Liver (tissue), 9 donors: Measurements from ENCODE around the gene MINK1. TPM values are rescaled to one million over a fixed set of nuclear protein-coding genes. Genes with fewer than 3 reads are reported as not detected.
"Not testable (repeated sequence)": the region's sequence is repeated elsewhere in the genome, so short reads cannot be mapped to it uniquely, and the experiment has no call there.

Source experiments
- DNase-seq: peaks from one replicate; pipeline ENCODE4 v3.0.0-alpha.2; 2017; ENCODE audit warnings: low spot score
- H3K27ac ChIP-seq, 2 donors: one replicate each; pipeline ENCODE4 v1.7.0; 2013; ENCODE audit warnings: inconsistent platforms in 2 of 2, low read length in 2 of 2, control low read depth in 1 of 2, low read depth in 1 of 2, mild to moderate bottlenecking in 1 of 2
- H3K27me3 ChIP-seq, 4 donors: one replicate each; pipeline versions ENCODE4 v1.6.1 to v1.7.0; 2013; ENCODE audit warnings: low read length in 3 of 4, inconsistent platforms in 1 of 4, mild to moderate bottlenecking in 1 of 4, moderate library complexity in 1 of 4; ENCODE audit not compliant: control insufficient read depth in 4 of 4, insufficient read depth in 4 of 4
- H3K36me3 ChIP-seq, 4 donors: one replicate each; pipeline versions ENCODE4 v1.6.1 to v1.7.0; 2013; ENCODE audit warnings: low read length in 3 of 4, mild to moderate bottlenecking in 3 of 4, low read depth in 1 of 4, moderate library complexity in 1 of 4; ENCODE audit not compliant: control insufficient read depth in 4 of 4, insufficient read depth in 3 of 4
- H3K4me1 ChIP-seq, 4 donors: one replicate each; pipeline versions ENCODE4 v1.6.1 to v1.7.0; 2013; ENCODE audit warnings: low read length in 3 of 4, mild to moderate bottlenecking in 3 of 4, moderate library complexity in 1 of 4; ENCODE audit not compliant: control insufficient read depth in 4 of 4, insufficient read depth in 4 of 4
- H3K4me3 ChIP-seq, 3 donors: one replicate each; pipeline versions ENCODE4 v1.6.1 to v1.7.0; 2013; ENCODE audit warnings: low read length in 3 of 3, control low read depth in 1 of 3, low read depth in 1 of 3, mild to moderate bottlenecking in 1 of 3
- H3K9ac ChIP-seq, 2 donors: one replicate each; pipeline ENCODE4 v1.7.0; 2013; ENCODE audit warnings: low read length in 2 of 2, mild to moderate bottlenecking in 2 of 2, moderate library complexity in 2 of 2, control low read depth in 1 of 2, low read depth in 1 of 2
- H3K9me3 ChIP-seq, 4 donors: one replicate each; pipeline versions ENCODE4 v1.6.1 to v1.7.0; 2013; ENCODE audit warnings: low read length in 3 of 4; ENCODE audit not compliant: control insufficient read depth in 4 of 4
- EGR1 ChIP-seq, 2 donors: IDR thresholded peaks; 2 replicates each; pipeline ENCODE4 v1.6.1; 2016 to 2018; ENCODE audit warnings: antibody characterized with exemption in 2 of 2, low read depth in 2 of 2
- FOXA1 ChIP-seq: IDR thresholded peaks from 2 replicates; pipeline ENCODE4 v1.6.1; 2016; ENCODE audit warnings: antibody characterized with exemption
- FOXA2 ChIP-seq: IDR thresholded peaks from 2 replicates; pipeline ENCODE4 v1.6.1; 2016; ENCODE audit warnings: antibody characterized with exemption
- GABPA ChIP-seq, 2 donors: IDR thresholded peaks in 1 of 2; conservative IDR thresholded peaks in 1 of 2; 2 replicates each; pipeline ENCODE4 v1.6.1; 2016; ENCODE audit warnings: antibody characterized with exemption in 2 of 2, mild to moderate bottlenecking in 1 of 2, moderate library complexity in 1 of 2
- HNF4A ChIP-seq, 2 donors: conservative IDR thresholded peaks; 2 replicates each; pipeline ENCODE4 v1.6.1; 2016; ENCODE audit warnings: antibody characterized with exemption in 2 of 2, mild to moderate bottlenecking in 2 of 2
- HNF4G ChIP-seq: IDR thresholded peaks from 2 replicates; pipeline ENCODE4 v1.6.1; 2016; ENCODE audit warnings: antibody characterized with exemption
- JUND ChIP-seq, 2 donors: IDR thresholded peaks; 2 replicates each; pipeline ENCODE4 v1.6.1; 2016; ENCODE audit warnings: antibody characterized with exemption in 2 of 2
- NR2F2 ChIP-seq: IDR thresholded peaks from 2 replicates; pipeline ENCODE4 v1.6.1; 2016; ENCODE audit warnings: antibody characterized with exemption
- RAD21 ChIP-seq, 2 donors: IDR thresholded peaks; 2 replicates each; pipeline ENCODE4 v1.6.1; 2016; ENCODE audit warnings: antibody characterized with exemption in 2 of 2, mild to moderate bottlenecking in 2 of 2
- RXRA ChIP-seq, 2 donors: IDR thresholded peaks; 2 replicates each; pipeline ENCODE4 v1.6.1; 2017 to 2018; ENCODE audit warnings: antibody characterized with exemption in 2 of 2, mild to moderate bottlenecking in 1 of 2
- SP1 ChIP-seq: IDR thresholded peaks from 2 replicates; pipeline ENCODE4 v1.6.1; 2018; ENCODE audit warnings: antibody characterized with exemption, mild to moderate bottlenecking
- YY1 ChIP-seq: IDR thresholded peaks from 2 replicates; pipeline ENCODE4 v1.6.1; 2016; ENCODE audit warnings: antibody characterized with exemption, mild to moderate bottlenecking
- WGBS: extraction: QIAGEN DNeasy Blood & Tissue Kit; methylation state at CpG from one replicate; pipeline ENCODE4 v1.1.7; 2013; 5-methylcytosine and 5-hydroxymethylcytosine counted together
- polyA plus RNA-seq, 2 donors: library from polyadenylated mRNA; stranded (reverse) in 1 of 2; unstranded in 1 of 2; fragments of 200-250 nt in 1 of 2; fragments of >200 nt in 1 of 2; fragmentation: Nextera tagmentation in 1 of 2; extraction: Ambion mirVana in 1 of 2; gene quantifications; one replicate each; pipeline versions ENCODE4 v1.2.1 to v1.2.3, GENCODE V29; 2013 to 2015
- total RNA-seq, 2 donors: library from RNA; depleted of rRNA; stranded (reverse); fragments of >200 nt; gene quantifications; one replicate each; pipeline ENCODE4 v1.2.3, GENCODE V29; 2014
- TF ChIP-seq, protein P1 (sequence below): fragments of 150-350 bp; IDR thresholded peaks from 2 replicates; pipeline ENCODE4 v1.5.1; 2017; ENCODE audit warnings: improper control_type of control experiment, low read depth, low read length; ENCODE audit not compliant: missing input control
- TF ChIP-seq, protein P2 (sequence below): IDR thresholded peaks from 2 replicates; pipeline ENCODE4 v1.6.1; 2016; ENCODE audit warnings: antibody characterized with exemption
- TF ChIP-seq, protein P3 (sequence below): IDR thresholded peaks from 2 replicates; pipeline ENCODE4 v1.6.1; 2016; ENCODE audit warnings: antibody characterized with exemption
- TF ChIP-seq, protein P4 (sequence below): IDR thresholded peaks from 2 replicates; pipeline ENCODE4 v1.6.1; 2016; ENCODE audit warnings: antibody characterized with exemption, mild to moderate bottlenecking
- donor health status: healthy.
- donor health status: healthy.
- donor health status: healthy.
- donor health status: healthy.
- donor health status: healthy.

Gene MINK1
- total and polyA plus RNA-seq, 4 donors: 6.9 to 30.6 (median 21.1) TPM

DNA sequence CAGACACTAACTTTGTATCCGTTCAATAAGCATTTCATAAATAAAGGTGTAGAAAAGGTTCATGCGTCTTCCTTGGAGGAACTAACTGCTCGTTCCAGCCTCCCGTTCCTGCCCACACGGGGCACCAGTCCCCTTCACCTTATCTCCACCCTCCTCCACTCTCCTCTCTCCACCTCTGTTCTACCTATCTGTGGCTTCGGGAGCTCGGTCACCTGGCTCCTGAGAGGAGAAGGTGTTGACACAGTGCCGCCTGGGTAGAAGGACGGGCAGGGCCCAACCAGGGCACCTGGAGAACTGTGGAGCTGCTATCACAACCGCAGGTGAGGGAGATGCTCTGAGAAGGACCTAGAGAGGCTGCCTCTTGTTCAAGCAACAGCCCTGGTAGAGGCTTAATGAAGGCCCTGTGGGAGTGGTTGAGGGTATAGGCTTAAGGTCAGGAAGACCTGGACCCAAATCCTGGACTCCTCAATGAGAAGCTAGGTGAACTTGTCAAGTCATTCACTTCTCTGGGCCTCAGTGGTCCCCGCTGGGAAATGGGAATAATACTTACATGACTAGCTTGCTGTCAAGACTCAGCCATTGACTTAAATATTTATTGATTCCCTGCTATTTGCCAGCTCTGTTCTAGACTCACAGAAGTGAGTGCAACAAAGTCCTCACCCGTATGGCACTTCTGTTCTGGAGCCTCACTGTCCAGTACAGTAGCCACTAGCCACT lies 9.6 kb upstream of the MINK1 start:
- 86% methylated on average over 12 of the region's 12 CpGs for WGBS

DNA sequence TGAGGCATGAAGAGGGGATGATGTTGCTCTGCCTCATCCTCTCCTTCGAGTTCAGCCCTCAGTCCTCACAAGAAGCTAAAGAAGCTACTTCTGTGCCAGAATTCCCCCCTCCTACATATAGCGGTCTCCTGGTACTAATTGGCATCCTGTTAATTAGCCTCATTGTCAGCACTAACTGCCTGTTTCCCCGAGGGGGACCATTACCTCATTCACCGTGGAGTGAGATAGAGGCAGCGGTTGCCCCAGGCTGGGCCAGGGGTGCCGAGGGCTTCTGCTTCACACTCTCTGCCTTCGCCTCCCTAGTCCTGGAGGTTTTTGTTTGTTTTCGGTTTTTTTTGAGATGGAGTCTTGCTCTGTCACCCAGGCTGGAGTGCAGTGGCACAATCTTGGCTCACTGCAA lies 5.7 kb upstream of the MINK1 start:
- Histone ChIP-seq H3K9ac (no peak overlapping the region), H3K27me3 (no peaks in the 10 kb centered on the region), H3K27ac (no peak overlapping the region), H3K4me3 (no peak overlapping the region), H3K4me1 (peaks cover 0 to 3% (median under 1%) of the 10 kb centered on the region in 4 donors), H3K36me3 (peaks cover 0 to 10% (median 2%) of the 10 kb centered on the region in 4 donors), H3K9me3 (no peaks in the 10 kb centered on the region)
- WGBS: 90% methylated on average over 8 of the region's 8 CpGs
- DNase-seq: no peak
- TF ChIP-seq, protein P1, sequence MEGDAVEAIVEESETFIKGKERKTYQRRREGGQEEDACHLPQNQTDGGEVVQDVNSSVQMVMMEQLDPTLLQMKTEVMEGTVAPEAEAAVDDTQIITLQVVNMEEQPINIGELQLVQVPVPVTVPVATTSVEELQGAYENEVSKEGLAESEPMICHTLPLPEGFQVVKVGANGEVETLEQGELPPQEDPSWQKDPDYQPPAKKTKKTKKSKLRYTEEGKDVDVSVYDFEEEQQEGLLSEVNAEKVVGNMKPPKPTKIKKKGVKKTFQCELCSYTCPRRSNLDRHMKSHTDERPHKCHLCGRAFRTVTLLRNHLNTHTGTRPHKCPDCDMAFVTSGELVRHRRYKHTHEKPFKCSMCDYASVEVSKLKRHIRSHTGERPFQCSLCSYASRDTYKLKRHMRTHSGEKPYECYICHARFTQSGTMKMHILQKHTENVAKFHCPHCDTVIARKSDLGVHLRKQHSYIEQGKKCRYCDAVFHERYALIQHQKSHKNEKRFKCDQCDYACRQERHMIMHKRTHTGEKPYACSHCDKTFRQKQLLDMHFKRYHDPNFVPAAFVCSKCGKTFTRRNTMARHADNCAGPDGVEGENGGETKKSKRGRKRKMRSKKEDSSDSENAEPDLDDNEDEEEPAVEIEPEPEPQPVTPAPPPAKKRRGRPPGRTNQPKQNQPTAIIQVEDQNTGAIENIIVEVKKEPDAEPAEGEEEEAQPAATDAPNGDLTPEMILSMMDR: no peak
- no peak for TF ChIP-seq EGR1 (IDR thresholded peaks at IDR 0.05; ENCODE audit: low read depth in 2 of 2)
- TF ChIP-seq, protein P2, sequence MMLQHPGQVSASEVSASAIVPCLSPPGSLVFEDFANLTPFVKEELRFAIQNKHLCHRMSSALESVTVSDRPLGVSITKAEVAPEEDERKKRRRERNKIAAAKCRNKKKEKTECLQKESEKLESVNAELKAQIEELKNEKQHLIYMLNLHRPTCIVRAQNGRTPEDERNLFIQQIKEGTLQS: no peak

More for the DNA sequence above, 9.6 kb upstream of the MINK1 start:
- TF ChIP-seq, protein P3, sequence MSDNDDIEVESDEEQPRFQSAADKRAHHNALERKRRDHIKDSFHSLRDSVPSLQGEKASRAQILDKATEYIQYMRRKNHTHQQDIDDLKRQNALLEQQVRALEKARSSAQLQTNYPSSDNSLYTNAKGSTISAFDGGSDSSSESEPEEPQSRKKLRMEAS: no peak
- no peak for TF ChIP-seq NR2F2
- TF ChIP-seq SP1: no peak
- TF ChIP-seq HNF4A (conservative IDR thresholded peaks at IDR 0.05): no peak
- no peak for TF ChIP-seq HNF4G
- TF ChIP-seq JUND (IDR thresholded peaks at IDR 0.05): no peak
- TF ChIP-seq RAD21 (IDR thresholded peaks at IDR 0.05): no peak
- no peak for TF ChIP-seq FOXA1
- TF ChIP-seq YY1: no peak
- TF ChIP-seq RXRA (IDR thresholded peaks at IDR 0.05): no peak
- TF ChIP-seq GABPA (IDR thresholded peaks at IDR 0.05 in 1 of 2, conservative IDR thresholded peaks at IDR 0.05 in 1 of 2): no peak
- no peak for TF ChIP-seq FOXA2
- TF ChIP-seq, protein P4, sequence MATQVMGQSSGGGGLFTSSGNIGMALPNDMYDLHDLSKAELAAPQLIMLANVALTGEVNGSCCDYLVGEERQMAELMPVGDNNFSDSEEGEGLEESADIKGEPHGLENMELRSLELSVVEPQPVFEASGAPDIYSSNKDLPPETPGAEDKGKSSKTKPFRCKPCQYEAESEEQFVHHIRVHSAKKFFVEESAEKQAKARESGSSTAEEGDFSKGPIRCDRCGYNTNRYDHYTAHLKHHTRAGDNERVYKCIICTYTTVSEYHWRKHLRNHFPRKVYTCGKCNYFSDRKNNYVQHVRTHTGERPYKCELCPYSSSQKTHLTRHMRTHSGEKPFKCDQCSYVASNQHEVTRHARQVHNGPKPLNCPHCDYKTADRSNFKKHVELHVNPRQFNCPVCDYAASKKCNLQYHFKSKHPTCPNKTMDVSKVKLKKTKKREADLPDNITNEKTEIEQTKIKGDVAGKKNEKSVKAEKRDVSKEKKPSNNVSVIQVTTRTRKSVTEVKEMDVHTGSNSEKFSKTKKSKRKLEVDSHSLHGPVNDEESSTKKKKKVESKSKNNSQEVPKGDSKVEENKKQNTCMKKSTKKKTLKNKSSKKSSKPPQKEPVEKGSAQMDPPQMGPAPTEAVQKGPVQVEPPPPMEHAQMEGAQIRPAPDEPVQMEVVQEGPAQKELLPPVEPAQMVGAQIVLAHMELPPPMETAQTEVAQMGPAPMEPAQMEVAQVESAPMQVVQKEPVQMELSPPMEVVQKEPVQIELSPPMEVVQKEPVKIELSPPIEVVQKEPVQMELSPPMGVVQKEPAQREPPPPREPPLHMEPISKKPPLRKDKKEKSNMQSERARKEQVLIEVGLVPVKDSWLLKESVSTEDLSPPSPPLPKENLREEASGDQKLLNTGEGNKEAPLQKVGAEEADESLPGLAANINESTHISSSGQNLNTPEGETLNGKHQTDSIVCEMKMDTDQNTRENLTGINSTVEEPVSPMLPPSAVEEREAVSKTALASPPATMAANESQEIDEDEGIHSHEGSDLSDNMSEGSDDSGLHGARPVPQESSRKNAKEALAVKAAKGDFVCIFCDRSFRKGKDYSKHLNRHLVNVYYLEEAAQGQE: no peak
- no peak for TF ChIP-seq EGR1 (IDR thresholded peaks at IDR 0.05; ENCODE audit: low read depth in 2 of 2)
- no peak overlapping the region for H3K27ac ChIP-seq
- no peak for DNase-seq
- no peak overlapping the region for H3K4me3 ChIP-seq
- H3K27me3 ChIP-seq: no peaks in the 10 kb centered on the region
- peaks cover 0 to 24% (median 4%) of the 10 kb centered on the region in 4 donors for H3K36me3 ChIP-seq
- no peak overlapping the region for H3K9ac ChIP-seq
- H3K4me1 ChIP-seq: peaks cover 0 to 1% (median 0%) of the 10 kb centered on the region in 4 donors
- no peaks in the 10 kb centered on the region for H3K9me3 ChIP-seq

DNA sequence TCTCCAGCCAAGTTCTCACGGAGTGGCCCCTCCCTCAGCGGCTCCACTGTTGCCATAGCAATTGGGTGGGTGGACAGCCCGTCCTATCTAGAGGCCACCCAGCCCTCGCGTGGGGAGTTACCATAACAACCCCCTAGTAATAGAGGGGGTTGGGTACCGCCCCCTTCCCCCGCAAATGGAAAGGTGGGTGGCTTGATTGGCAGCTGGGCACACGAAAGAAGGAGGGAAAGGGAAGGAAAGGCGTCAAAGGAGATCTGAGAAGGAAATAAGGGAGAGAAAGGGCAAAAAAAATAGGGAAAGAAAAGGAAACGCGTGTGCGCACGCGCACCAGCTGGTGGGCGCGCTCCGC lies 337 bp upstream of the MINK1 start:
- not testable (repeated sequence) for H3K36me3 ChIP-seq, H3K27me3 ChIP-seq, H3K9me3 ChIP-seq, DNase-seq
- Histone ChIP-seq H3K27ac (peak overlapping the region; percentile 86 to 90), H3K4me1 (peaks cover 12 to 37% (median 27%) of the 10 kb centered on the region in 4 donors), H3K4me3 (peak overlapping the region in 2 of 3 donors; percentile 77 to 96), H3K9ac (peak overlapping the region; percentile 8 to 66)
- 0% methylated on average over 10 of the region's 17 CpGs for WGBS
